ENCODE measurements around the gene ISLR2. TPM values are rescaled to one million over a fixed set of nuclear protein-coding genes. Genes with fewer than 3 reads are reported as not detected.

The ISLR2 gene
- total and polyA plus RNA-seq, 2 donors (not counting 3 experiments of a cell fraction or from before 2014, with no cell fraction given), result not detected

GRCh38 chr15:74180881-74181602 is 50.7 kb downstream of the ISLR2 start:
- intact Hi-C loops (cut with micrococcal nuclease), result no loop called here
- no peaks in the 10 kb centered on the region for H4K20me1 ChIP-seq (replicated peaks; ENCODE audit: control insufficient read depth, extremely low read depth, insufficient read depth, low read length)
- H3K27ac ChIP-seq (ENCODE audit: insufficient read depth, low read depth, low read length), result no peak overlapping the region
- peaks cover 20% of the 10 kb centered on the region for H3K4me1 ChIP-seq (ENCODE audit: control insufficient read depth, extremely low read depth, insufficient read depth, low read length)
- FAIRE-seq (no peak), DNase-seq (ENCODE audit: low read depth, low spot score) (no peak)
- no peak overlapping the region for H3K4me2 ChIP-seq (ENCODE audit: insufficient read depth, low read length)
- H3K9me1 ChIP-seq (replicated peaks; ENCODE audit: control insufficient read depth, extremely low read depth, insufficient read depth, low read length), result no peaks in the 10 kb centered on the region
- H3K9ac ChIP-seq (replicated peaks; ENCODE audit: extremely low read depth, insufficient read depth, low read length), result no peak overlapping the region
- ChIA-PET POLR2A (no interaction called here), CTCF (interaction anchor here (1.3 to 1.4 kb wide), 2 partner anchors 16 to 208 kb away, joined by 4 read pairs; no protein-coding TSS in a partner anchor)
- BruUV-seq (replicated peaks), result no TSS peak
- no peak overlapping the region for H3K4me3 ChIP-seq (replicated peaks in 1 of 3; ENCODE audit: insufficient read depth in 1 of 3, low read depth in 1 of 3, low read length in 3 of 3)
- no peaks in the 10 kb centered on the region for H3K79me2 ChIP-seq (ENCODE audit: control insufficient read depth, insufficient read depth, low read length)
- dilution Hi-C loops (cut with MboI; ENCODE audit: extremely low pct_ligation_motif_present, low sequenced_read_pairs), result no loop called here
- TF ChIP-seq FOS (IDR thresholded peaks at IDR 0.05; ENCODE audit: borderline replicate concordance, insufficient read depth, low read length), result no peak
- TF ChIP-seq MAX (IDR thresholded peaks at IDR 0.05; ENCODE audit: insufficient read depth, insufficient read length), result no peak
- TF ChIP-seq POLR2AphosphoS5 (IDR thresholded peaks at IDR 0.05; ENCODE audit: insufficient read depth, low read depth, low read length), result no peak
- TF ChIP-seq POLR2A (IDR thresholded peaks at IDR 0.05; ENCODE audit: low read depth, low read length), result no peak
- TF ChIP-seq GATA2 (IDR thresholded peaks at IDR 0.05; ENCODE audit: insufficient read depth, insufficient read length, low read depth, low read length), result no peak
- no peak for TF ChIP-seq EZH2 (IDR thresholded peaks at IDR 0.05; ENCODE audit: borderline replicate concordance, low read depth, low read length, severe bottlenecking)
- no peak for TF ChIP-seq CTCF (IDR thresholded peaks at IDR 0.05; ENCODE audit: extremely low read depth in 1 of 2, insufficient read depth in 1 of 2, low read depth in 1 of 2, low read length in 2 of 2)
- H2AFZ ChIP-seq (ENCODE audit: low read depth, low read length), result no peak overlapping the region
- H3K36me3 ChIP-seq (ENCODE audit: control insufficient read depth in 2 of 2, extremely low read depth in 1 of 2, insufficient read depth in 2 of 2, low read length in 2 of 2), result no peaks in the 10 kb centered on the region
- H3K9me3 ChIP-seq (replicated peaks; ENCODE audit: control insufficient read depth, insufficient read depth, low read length), result no peaks in the 10 kb centered on the region
- no peaks in the 10 kb centered on the region for H3K27me3 ChIP-seq (ENCODE audit: control insufficient read depth in 2 of 2, insufficient read depth in 2 of 2, low read length in 2 of 2)
